ENCODE results near the gene NARF. TPM values are rescaled to one million over a fixed set of nuclear protein-coding genes. Genes with fewer than 3 reads are reported as not detected.

NARF gene
- total RNA-seq, 1 experiment from 2014 or later = 96.7 TPM

DNA sequence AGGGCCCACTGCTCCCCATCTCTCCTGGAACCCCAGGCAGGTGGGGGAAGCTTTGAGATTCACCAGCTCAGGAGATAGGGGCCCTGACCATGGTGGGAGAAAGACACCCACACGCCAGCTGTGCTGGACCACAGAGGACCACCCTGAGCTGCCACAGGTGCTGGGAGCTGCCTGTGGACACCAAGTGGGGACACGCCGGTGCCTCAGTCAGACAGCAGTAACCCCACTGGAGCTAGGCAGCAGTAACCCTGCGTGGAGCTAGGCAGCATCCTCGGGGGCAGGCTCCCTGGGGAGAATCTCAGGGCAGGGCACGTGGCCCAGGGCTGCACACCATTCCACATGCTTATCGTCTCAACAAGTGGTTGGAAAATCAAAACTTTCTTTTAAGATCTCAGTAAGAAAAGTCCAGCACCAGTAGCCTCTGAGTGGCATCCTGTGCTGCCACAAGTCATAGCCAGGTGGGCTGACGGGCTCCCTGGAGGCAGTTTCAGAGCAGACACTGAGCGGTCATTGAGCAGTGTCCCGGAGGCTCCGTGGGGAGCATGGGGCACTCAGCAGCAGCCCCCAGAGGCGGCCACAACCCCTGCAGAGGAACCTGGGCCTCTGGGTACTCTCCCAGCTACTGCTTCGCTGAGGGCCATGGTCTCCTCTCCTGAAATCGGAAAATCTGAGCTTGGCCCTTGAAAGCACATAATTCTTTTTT is 48.4 kb upstream of the NARF start:
- Mint-ChIP-seq H3K27me3 (ENCODE audit: low read depth) (no peaks in the 10 kb centered on the region), H3K36me3 (peaks cover 2% of the 10 kb centered on the region; the same call in 1 of the 2 replicates), H3K4me1 (peaks cover 7% of the 10 kb centered on the region), H3K9me3 (no peaks in the 10 kb centered on the region), H3K4me3 (no peak overlapping the region), H3K27ac (no peak overlapping the region)
- ChIA-PET CTCF (interaction anchor here (0.6 to 1.5 kb wide), 5 partner anchors 15 to 54 kb away, joined by 3 to 5 read pairs (median 3); no protein-coding TSS in a partner anchor), POLR2A (no interaction called here)
- TF ChIP-seq, protein P1, sequence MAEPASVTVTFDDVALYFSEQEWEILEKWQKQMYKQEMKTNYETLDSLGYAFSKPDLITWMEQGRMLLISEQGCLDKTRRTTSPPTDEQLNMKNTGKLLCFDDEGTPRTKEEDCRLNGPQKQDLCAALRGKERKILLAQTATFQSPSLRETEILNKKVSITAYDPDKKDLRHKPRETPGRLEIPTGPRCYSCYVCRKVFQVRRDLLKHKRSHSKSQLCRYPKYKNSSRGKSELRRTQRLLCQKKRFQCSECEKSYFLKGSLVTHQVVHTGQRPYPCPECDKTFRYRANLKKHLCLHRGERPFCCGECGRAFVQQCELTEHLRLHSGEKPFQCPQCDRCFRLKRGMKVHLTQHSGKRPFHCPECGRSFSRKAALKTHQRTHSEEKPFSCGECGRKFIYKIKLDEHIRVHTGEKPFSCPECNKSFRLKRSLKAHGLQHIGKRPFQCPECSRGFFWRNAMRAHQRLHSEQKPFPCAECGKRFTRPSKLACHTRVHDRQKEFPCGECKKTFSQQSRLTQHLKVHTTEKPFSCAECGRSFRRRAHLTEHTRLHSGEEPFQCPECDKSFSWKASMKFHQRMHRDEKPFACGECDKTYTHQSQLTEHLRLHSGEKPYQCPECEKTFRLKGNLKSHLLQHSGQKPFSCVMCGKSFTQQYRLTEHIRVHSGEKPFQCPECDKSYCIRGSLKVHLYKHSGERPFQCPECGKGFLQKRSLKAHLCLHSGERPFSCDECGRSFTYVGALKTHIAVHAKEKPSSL (CRISPR knock-in tag; conservative IDR thresholded peaks at IDR 0.05) = no peak
- TF ChIP-seq MXD4 (CRISPR knock-in tag; IDR thresholded peaks at IDR 0.05; ENCODE audit: borderline replicate concordance) (no peak), EMX1 (CRISPR knock-in tag; IDR thresholded peaks at IDR 0.05) (no peak), ZNF671 (CRISPR knock-in tag; IDR thresholded peaks at IDR 0.05) (no peak), ZNF219 (CRISPR knock-in tag; IDR thresholded peaks at IDR 0.05; ENCODE audit: borderline replicate concordance) (no peak), SP1 (CRISPR knock-in tag; conservative IDR thresholded peaks at IDR 0.05) (no peak), ZNF263 (CRISPR knock-in tag; IDR thresholded peaks at IDR 0.05; ENCODE audit: low read depth) (no peak), SMAD4 (CRISPR knock-in tag; IDR thresholded peaks at IDR 0.05) (no peak), FOXP1 (CRISPR knock-in tag; IDR thresholded peaks at IDR 0.05; ENCODE audit: borderline replicate concordance) (no peak), KAT7 (CRISPR knock-in tag; IDR thresholded peaks at IDR 0.05; ENCODE audit: borderline replicate concordance) (no peak), NFYB (CRISPR knock-in tag; conservative IDR thresholded peaks at IDR 0.05; ENCODE audit: low read depth) (no peak), AR (CRISPR knock-in tag; IDR thresholded peaks at IDR 0.05) (no peak), ESRRA (CRISPR knock-in tag; IDR thresholded peaks at IDR 0.05; ENCODE audit: borderline replicate concordance) (no peak)
- TF ChIP-seq, protein P2, sequence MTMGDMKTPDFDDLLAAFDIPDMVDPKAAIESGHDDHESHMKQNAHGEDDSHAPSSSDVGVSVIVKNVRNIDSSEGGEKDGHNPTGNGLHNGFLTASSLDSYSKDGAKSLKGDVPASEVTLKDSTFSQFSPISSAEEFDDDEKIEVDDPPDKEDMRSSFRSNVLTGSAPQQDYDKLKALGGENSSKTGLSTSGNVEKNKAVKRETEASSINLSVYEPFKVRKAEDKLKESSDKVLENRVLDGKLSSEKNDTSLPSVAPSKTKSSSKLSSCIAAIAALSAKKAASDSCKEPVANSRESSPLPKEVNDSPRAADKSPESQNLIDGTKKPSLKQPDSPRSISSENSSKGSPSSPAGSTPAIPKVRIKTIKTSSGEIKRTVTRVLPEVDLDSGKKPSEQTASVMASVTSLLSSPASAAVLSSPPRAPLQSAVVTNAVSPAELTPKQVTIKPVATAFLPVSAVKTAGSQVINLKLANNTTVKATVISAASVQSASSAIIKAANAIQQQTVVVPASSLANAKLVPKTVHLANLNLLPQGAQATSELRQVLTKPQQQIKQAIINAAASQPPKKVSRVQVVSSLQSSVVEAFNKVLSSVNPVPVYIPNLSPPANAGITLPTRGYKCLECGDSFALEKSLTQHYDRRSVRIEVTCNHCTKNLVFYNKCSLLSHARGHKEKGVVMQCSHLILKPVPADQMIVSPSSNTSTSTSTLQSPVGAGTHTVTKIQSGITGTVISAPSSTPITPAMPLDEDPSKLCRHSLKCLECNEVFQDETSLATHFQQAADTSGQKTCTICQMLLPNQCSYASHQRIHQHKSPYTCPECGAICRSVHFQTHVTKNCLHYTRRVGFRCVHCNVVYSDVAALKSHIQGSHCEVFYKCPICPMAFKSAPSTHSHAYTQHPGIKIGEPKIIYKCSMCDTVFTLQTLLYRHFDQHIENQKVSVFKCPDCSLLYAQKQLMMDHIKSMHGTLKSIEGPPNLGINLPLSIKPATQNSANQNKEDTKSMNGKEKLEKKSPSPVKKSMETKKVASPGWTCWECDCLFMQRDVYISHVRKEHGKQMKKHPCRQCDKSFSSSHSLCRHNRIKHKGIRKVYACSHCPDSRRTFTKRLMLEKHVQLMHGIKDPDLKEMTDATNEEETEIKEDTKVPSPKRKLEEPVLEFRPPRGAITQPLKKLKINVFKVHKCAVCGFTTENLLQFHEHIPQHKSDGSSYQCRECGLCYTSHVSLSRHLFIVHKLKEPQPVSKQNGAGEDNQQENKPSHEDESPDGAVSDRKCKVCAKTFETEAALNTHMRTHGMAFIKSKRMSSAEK (CRISPR knock-in tag; IDR thresholded peaks at IDR 0.05; ENCODE audit: borderline replicate concordance) = no peak
- TF ChIP-seq, protein P3, sequence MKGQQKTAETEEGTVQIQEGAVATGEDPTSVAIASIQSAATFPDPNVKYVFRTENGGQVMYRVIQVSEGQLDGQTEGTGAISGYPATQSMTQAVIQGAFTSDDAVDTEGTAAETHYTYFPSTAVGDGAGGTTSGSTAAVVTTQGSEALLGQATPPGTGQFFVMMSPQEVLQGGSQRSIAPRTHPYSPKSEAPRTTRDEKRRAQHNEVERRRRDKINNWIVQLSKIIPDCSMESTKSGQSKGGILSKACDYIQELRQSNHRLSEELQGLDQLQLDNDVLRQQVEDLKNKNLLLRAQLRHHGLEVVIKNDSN (CRISPR knock-in tag; IDR thresholded peaks at IDR 0.05) = no peak
- ATAC-seq = no peak
- no peak for DNase-seq (ENCODE audit: low spot score)

Data from WTC11 (cell line).